ENCODE data around the gene RWDD2A. TPM values are rescaled to one million over a fixed set of nuclear protein-coding genes. Genes with fewer than 3 reads are reported as not detected.

The RWDD2A gene
- total RNA-seq, 4 donors from 2014 or later = 0.95 to 3.5 (median 1.6) TPM

DNA sequence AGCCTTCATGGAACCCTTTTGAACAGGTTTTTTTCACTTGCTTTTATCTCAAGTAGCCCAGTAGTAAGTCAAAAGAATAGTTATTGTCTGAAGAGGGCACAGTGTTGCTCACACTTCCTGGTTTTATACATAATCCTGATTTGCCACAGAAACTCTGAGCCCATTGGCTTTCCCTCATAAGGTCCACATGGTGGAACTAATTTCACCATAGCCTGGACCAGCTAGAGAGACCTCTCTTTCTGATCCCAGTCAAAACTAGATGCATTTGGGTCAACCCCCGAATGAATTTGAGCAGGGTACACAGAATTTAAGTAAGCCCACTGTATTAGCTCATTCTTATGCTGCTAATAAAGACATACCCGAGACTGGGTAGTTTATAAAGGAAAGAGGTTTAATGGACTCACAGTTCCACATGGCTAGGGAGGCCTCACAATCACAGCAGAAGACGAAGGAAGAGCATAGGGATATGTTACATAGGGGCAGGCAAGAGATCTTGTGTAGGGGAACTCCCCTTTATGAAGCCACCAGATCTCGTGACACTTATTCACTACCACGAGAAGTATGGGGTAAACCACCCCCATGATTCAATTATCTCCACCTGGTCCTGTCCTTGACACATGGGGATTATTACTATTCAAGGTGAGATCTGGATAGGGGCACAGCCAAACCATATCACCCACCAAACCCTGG is 6.2 kb downstream of the RWDD2A start:
- Histone ChIP-seq H3K4me1 (peaks cover 5% of the 10 kb centered on the region), H3K4me3 (no peak overlapping the region), H3K27me3 (no peaks in the 10 kb centered on the region), H3K9me3 (no peaks in the 10 kb centered on the region), H3K36me3 (peaks cover 16% of the 10 kb centered on the region), H3K27ac (no peak overlapping the region)
- TF ChIP-seq, protein P1, sequence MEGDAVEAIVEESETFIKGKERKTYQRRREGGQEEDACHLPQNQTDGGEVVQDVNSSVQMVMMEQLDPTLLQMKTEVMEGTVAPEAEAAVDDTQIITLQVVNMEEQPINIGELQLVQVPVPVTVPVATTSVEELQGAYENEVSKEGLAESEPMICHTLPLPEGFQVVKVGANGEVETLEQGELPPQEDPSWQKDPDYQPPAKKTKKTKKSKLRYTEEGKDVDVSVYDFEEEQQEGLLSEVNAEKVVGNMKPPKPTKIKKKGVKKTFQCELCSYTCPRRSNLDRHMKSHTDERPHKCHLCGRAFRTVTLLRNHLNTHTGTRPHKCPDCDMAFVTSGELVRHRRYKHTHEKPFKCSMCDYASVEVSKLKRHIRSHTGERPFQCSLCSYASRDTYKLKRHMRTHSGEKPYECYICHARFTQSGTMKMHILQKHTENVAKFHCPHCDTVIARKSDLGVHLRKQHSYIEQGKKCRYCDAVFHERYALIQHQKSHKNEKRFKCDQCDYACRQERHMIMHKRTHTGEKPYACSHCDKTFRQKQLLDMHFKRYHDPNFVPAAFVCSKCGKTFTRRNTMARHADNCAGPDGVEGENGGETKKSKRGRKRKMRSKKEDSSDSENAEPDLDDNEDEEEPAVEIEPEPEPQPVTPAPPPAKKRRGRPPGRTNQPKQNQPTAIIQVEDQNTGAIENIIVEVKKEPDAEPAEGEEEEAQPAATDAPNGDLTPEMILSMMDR (IDR thresholded peaks at IDR 0.05) = no peak
- WGBS = 90% methylated on average over 5 of the region's 5 CpGs
- no peak for DNase-seq (ENCODE audit: low spot score in 2 of 2)

DNA sequence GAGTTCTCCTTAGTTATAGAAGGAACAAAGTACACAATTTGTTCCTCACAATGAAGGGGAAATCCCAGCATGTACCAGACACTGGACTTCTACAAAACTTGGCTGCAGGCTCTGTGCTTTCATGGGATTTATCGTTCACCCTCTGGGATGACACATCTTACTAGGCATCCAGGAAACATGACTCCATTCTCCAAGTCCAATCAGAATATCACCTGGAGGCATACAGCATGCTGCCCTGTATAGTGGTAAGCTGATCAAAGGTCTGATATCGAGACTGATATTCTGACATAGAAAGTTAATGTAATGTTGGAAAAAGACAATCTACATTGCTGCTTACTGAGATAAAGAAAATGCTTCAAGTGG is 6.7 kb downstream of the RWDD2A start:
- TF ChIP-seq EP300 (IDR thresholded peaks at IDR 0.05) (no peak), POLR2AphosphoS5 (IDR thresholded peaks at IDR 0.05) (no peak), POLR2A (IDR thresholded peaks at IDR 0.05) (no peak)
- TF ChIP-seq, protein P1 (IDR thresholded peaks at IDR 0.05) = no peak
- peaks cover 16% of the 10 kb centered on the region for H3K36me3 ChIP-seq
- no peak for DNase-seq (ENCODE audit: low spot score in 2 of 2)
- no peaks in the 10 kb centered on the region for H3K4me1 ChIP-seq
- H3K27me3 ChIP-seq = no peaks in the 10 kb centered on the region
- H3K9me3 ChIP-seq = no peaks in the 10 kb centered on the region
- H3K4me3 ChIP-seq = no peak overlapping the region
- no peak overlapping the region for H3K27ac ChIP-seq
- 51% methylated on average over 2 of the region's 2 CpGs for WGBS

DNA sequence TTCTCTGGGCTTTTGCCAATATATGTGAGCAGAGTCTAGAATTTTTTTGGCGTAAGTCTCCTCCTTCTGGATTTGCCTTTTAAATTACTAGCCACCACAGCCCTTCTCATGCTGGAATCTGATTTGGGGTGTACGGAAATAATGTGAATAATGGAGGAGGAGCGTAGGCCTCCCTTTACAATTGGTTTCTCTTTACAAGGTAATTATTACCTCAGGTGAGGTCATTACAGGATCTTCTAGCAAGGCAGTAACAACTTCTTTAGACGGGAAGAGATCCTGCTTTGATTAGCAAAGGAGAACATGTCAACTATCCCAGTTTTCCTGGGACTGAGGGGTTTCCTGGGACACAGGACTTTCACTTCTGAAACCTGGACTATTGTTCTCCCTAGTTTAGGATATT is 8.9 kb downstream of the RWDD2A start:
- H3K36me3 ChIP-seq = peaks cover 8% of the 10 kb centered on the region
- H3K27ac ChIP-seq = no peak overlapping the region
- H3K4me3 ChIP-seq = no peak overlapping the region
- no peak for TF ChIP-seq POLR2AphosphoS5 (IDR thresholded peaks at IDR 0.05)
- TF ChIP-seq, protein P1 (IDR thresholded peaks at IDR 0.05) = no peak
- TF ChIP-seq POLR2A (IDR thresholded peaks at IDR 0.05) = no peak
- no peak for TF ChIP-seq EP300 (IDR thresholded peaks at IDR 0.05)
- DNase-seq (ENCODE audit: low spot score in 2 of 2) = no peak
- H3K27me3 ChIP-seq = no peaks in the 10 kb centered on the region
- WGBS = 77% methylated on average over 4 of the region's 4 CpGs
- no peaks in the 10 kb centered on the region for H3K4me1 ChIP-seq
- H3K9me3 ChIP-seq = no peaks in the 10 kb centered on the region

DNA sequence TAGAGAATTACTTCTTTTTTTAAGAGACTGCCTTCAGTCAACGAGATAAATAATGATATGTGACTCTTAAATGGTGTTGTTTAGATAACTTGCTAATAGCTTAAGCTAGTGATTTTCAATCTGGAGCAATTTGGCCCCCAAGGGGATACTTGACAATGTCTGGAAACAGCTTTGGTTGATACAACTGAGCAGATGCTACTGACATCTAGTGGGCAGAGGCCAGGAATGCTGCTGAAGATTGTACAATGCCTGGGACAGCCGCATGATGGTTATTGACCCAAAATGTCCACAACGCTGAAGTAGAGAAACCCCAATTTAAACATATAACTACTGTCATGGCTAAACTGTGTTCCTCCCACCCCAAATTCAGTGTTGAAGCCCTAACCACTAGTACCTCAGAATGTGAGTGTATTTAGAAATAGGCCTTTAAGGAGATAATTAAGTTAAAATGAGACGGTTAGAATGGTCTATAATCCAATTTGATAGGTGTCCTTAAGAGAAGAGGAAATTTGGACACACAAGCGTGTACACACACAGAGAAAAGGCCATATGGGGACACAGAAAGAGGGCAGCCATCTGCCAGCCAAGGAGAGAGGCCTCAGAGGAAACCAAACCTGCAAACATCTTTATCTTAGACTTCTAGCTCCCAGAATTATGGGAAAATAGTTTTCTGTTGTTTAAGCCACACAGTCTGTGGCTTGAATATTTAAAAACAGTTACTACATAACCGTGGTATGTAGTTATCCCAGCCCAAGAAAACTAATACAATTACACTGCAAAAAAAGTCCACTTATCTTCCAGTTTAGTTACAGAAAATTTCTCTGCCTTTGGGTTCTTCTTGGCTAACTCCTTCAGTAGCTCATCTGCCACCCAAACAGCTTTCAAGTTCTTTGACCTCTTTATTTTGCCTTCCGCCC is 22.2 kb downstream of the RWDD2A start:
- Histone ChIP-seq H3K4me1 (no peaks in the 10 kb centered on the region), H3K9me3 (no peaks in the 10 kb centered on the region), H3K27ac (no peak overlapping the region), H3K36me3 (no peaks in the 10 kb centered on the region), H3K27me3 (no peaks in the 10 kb centered on the region), H3K4me3 (no peak overlapping the region)
- TF ChIP-seq EP300 (IDR thresholded peaks at IDR 0.05) = no peak
- no peak for TF ChIP-seq POLR2A (IDR thresholded peaks at IDR 0.05)
- TF ChIP-seq, protein P1 (IDR thresholded peaks at IDR 0.05) = peak; percentile 51 to 72
- DNase-seq (ENCODE audit: low spot score in 2 of 2) = peak in 1 of 2 donors; percentile 68
- WGBS = 35% methylated on average over 7 of the region's 7 CpGs

DNA sequence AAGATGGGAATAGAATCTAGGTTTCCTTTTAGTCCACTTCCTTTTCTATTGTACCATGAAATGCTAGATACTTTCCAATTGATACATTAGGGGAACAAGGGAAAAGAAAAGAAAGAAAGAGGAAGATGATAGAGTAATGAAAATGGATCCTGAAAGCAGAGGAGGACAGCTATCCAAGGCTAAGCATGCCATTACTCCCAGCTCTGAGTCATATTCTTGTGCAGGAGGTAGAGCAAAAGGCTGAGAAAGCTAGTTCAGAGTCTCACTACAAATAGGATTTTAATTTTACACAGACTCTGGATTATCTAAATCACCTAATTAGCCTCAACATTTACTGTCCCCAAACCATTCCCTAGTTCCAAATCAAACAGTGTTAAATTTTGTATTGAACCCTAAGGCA is 23.6 kb downstream of the RWDD2A start:
- Histone ChIP-seq H3K27me3 (no peaks in the 10 kb centered on the region), H3K4me1 (no peaks in the 10 kb centered on the region), H3K27ac (no peak overlapping the region), H3K36me3 (no peaks in the 10 kb centered on the region), H3K4me3 (no peak overlapping the region), H3K9me3 (no peaks in the 10 kb centered on the region)
- DNase-seq (ENCODE audit: low spot score in 2 of 2) = no peak
- TF ChIP-seq POLR2AphosphoS5 (IDR thresholded peaks at IDR 0.05) (no peak), EP300 (IDR thresholded peaks at IDR 0.05) (no peak), POLR2A (IDR thresholded peaks at IDR 0.05) (no peak)
- TF ChIP-seq, protein P1 (IDR thresholded peaks at IDR 0.05) = no peak

All from suprapubic skin (tissue), 4 donors.